GM12864 (cell line): ENCODE measurements around the gene DGCR8.

Source experiments
- DNase-seq: peaks from one replicate; pipeline ENCODE4 v3.0.0-alpha.2; 2011; ENCODE audit warnings: low read depth
- H3K4me3 ChIP-seq: 2 replicates; pipeline ENCODE4 v1.5.1; 2011; ENCODE audit warnings: mild to moderate bottlenecking, low read depth, low read length, control low read depth
- CTCF ChIP-seq: IDR thresholded peaks from 2 replicates; pipeline ENCODE4 v1.5.1; 2011; ENCODE audit warnings: low read depth, mild to moderate bottlenecking, moderate library complexity, low read length, control low read depth, inconsistent platforms; ENCODE audit errors: missing control alignments

The DGCR8 gene

DNA sequence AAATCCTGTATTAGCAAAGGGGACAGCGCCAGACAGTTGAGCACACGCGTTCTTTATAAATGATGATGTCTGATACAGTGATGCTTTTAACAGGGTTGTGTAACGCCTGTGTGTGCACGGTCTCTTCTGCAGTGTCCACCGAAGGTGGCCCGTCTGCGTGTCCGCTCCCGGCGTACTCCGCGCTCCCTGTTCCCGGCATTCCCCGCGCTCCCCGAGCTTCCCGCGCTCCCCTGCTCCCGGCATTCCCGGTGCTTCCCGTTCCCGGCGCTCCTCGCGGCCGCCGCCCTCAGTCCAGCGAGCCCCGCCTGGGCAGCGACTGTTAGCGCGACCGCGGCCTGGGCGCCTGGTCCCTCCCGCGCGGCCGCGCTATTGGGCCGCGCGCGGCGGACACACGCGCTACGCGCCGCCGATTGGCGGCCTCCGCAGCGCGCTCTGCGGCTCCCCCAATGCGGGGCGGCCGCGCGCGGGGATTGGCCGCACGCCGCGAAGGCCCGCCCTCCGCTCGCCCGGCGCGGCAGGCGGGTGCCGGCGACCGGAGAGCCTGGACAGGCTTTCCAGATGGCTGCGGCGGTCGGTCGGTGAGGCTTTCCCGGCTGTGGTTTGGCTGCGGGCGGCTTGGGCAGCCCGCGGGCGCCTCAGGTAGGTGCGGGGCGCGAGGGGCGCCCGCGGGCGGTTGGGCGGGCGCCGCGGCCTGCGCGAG, at the start of gene DGCR8:
Gene DGCR8, plus strand, starts transcription at position 497 of the 700 bp plus-strand sequence. CDS start 5,723 bp downstream, outside the sequence.
- no peak for TF ChIP-seq CTCF
- H3K4me3 ChIP-seq, result peak within 1 kb of the TSS; percentile 59
- peak; percentile 34 for DNase-seq

DNA sequence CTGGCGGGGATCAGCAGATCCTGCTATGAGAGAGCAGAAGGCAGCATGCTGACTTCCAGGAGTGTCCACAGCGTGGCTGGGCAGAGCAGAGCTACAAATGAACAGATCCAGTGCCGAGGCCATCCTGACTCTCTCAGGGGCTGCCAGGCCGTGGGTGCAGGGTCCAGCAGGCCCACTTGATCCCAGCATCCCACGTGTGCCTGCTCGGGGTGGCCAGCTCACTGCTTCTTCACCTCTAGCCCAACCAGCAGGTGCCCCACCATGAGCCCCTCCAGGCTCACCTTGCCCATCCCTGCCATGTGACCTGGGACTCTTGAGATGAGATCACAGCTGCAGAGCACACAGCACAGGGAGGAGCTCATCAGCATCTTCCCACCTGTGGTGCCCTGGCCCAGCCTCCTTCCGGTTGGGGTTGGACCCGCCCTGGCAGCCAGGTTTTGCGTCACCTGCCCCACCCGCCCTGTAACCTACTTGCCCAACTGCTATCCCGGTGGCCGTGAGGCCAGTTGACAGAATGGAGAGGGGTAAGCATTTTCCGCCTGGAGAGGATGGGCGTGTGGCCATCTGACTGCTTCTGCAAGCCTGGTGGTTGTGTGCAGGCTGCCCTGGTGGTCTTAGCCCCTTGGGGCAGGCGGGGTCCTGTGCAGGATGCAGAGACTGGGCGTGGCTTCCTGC, 48.2 kb upstream of the DGCR8 start:
- no peak for TF ChIP-seq CTCF
- no peak overlapping the region for H3K4me3 ChIP-seq
- DNase-seq, result no peak

DNA sequence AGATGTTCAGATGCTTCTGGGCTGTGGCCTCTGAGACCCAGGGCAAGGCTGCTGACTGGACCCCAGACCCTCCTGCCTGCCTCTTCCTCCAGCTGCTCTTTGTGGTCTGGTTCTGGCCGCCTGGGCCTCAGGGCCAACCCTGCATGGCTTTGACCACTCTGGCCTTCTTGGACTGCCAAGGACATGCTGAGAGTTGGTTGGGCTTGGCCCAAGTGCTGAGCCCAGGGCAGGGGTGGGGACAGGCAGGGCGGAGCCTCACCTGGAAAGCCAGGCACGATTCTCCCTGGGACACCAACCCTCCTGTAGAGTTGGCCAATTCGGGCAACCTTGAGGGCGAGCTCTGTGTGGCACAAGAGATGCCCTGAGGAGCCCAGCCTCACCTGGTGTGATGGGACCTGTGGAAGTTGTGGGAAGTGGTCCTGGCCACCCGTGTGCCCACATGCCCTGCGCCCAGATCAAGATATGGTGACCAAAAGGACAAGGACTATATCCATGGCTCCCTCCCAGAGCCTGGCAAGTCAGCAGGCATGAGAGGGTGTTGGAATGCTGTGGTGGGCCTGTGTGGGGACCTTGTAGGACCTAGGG, 47.5 kb upstream of the DGCR8 start:
- no peak overlapping the region for H3K4me3 ChIP-seq
- DNase-seq, result no peak
- TF ChIP-seq CTCF, result no peak

GRCh38 chr22:20033045-20033706, 46.9 kb upstream of the DGCR8 start:
- H3K4me3 ChIP-seq, result no peak overlapping the region
- no peak for TF ChIP-seq CTCF
- no peak for DNase-seq

- no peak for TF ChIP-seq CTCF
- peak; percentile 62 for DNase-seq
- no peak overlapping the region for H3K4me3 ChIP-seq
Observed at GRCh38 chr22:20034143-20034542, 45.9 kb upstream of the DGCR8 start.

DNA sequence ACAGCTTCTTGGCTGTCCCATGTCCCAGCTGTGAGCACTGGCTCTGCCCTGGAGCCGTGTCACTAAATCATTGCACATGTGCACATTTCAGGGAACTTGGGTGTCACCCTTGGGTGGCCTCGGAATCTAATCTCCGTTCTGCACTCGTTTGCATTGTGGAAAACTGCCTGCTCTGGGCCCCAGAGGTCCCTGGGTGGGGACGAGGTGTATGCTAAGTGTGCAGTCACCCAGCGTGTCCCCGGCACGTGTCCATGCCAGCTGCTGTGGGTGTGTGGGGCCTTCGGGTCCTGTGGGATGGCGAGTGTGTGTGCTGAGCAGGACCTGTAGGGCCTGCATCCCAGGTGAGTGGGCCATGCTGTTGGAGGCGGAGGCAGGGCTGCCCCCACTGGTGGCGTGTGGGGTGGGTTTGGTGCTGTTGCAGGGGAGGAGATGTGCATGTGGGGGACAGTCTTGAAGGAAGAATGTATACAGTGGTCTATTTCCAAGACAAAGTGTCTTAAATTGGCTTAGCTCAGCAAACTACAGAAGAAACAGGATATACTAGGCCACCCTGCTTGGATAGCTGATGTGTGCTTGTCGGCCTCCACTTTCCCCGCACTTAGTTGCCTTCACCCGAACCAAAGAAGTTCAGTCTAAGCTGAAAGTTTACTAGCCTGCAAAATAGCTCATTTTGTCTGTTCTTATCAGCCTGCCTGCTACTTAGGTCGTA, 44.5 kb upstream of the DGCR8 start:
- no peak for TF ChIP-seq CTCF

More for the DNA sequence above, 44.5 kb upstream of the DGCR8 start:
- DNase-seq, result no peak
- no peak overlapping the region for H3K4me3 ChIP-seq
